GM12878 (cell line): Measurements from ENCODE around the gene WNT7A. TPM values are rescaled to one million over a fixed set of nuclear protein-coding genes. Genes with fewer than 3 reads are reported as not detected.
A peak's percentile ranks its signal among the peaks of the same experiment; 100 is the strongest.

Experiments
- ATAC-seq: fragments of 200-7000 bp; cut with Tn5 transposase; 3 replicates; pipeline ENCODE4 v1.9.1; 2020; ENCODE audit warnings: mild to moderate bottlenecking, moderate library complexity
- BruUV-seq: library from RNA; stranded (reverse); fragments of 400-500 nt; replicated peaks from 2 replicates; lab custom pipeline; 2021; lab: Mats Ljungman, UMichigan
- CTCF ChIA-PET: fragments of 300-600 bp; sonication (Branson Sonifier 250); formaldehyde crosslinking; extraction: SDS; loops from one replicate; lab custom pipeline; 2021; ENCODE audit warnings: inconsistent platforms; lab: Yijun Ruan, JAX
- POLR2A ChIA-PET: fragments of 350-600 bp; formaldehyde crosslinking; extraction: SDS; loops from one replicate; lab custom pipeline; 2021; ENCODE audit warnings: inconsistent platforms; lab: Charles Lee
- RAD21 ChIA-PET: fragments of 300-600 bp; sonication (Branson Sonifier 250); formaldehyde crosslinking; loops from one replicate; lab custom pipeline; 2023; ENCODE audit warnings: antibody characterized with exemption; ENCODE audit not compliant: unreplicated experiment; lab: Charles Lee
- SMC1A ChIA-PET: fragments of 300-600 bp; sonication (Branson Sonifier 250); formaldehyde crosslinking; loops from one replicate; lab custom pipeline; 2023; ENCODE audit not compliant: unreplicated experiment, uncharacterized antibody; lab: Charles Lee
- DNase-seq: peaks from one replicate; pipeline ENCODE4 v3.0.0-alpha.2; 2011; ENCODE audit warnings: low read depth, low spot score
- FAIRE-seq: peaks from 3 replicates; lab custom pipeline; 2011; peaks lifted over from hg19 to GRCh38; lab: Jason Lieb, UNC
- H2AFZ ChIP-seq: 2 replicates; pipeline ENCODE4 v1.6.0; 2011; ENCODE audit warnings: low read depth, low read length, control low read depth; ENCODE audit not compliant: control insufficient read depth
- H3K27ac ChIP-seq: 2 replicates; pipeline ENCODE4 v1.5.1; 2011; ENCODE audit warnings: control low read depth; ENCODE audit not compliant: control insufficient read depth, insufficient read depth
- H3K27me3 ChIP-seq, 2 experiments: replicated peaks in 1 of 2; 2 replicates each; pipeline versions ENCODE4 v1.6.0 to v1.6.1; 2011; ENCODE audit warnings: low read length in 1 of 2; ENCODE audit not compliant: control insufficient read depth in 2 of 2, insufficient read depth in 2 of 2
- H3K36me3 ChIP-seq, 2 experiments: 2 replicates each; pipeline ENCODE4 v1.5.1; 2011; ENCODE audit warnings: low read length in 1 of 2; ENCODE audit not compliant: control insufficient read depth in 2 of 2, insufficient read depth in 2 of 2
- H3K4me1 ChIP-seq: 2 replicates; pipeline ENCODE4 v1.6.1; 2011; ENCODE audit warnings: mild to moderate bottlenecking, low read length, moderate library complexity, mixed read lengths; ENCODE audit not compliant: control insufficient read depth, insufficient read depth
- H3K4me2 ChIP-seq: 2 replicates; pipeline ENCODE4 v1.6.0; 2011; ENCODE audit warnings: control low read depth; ENCODE audit not compliant: control insufficient read depth, insufficient read depth
- H3K4me3 ChIP-seq: fragments of 200-600 bp; sonication (generic); 2 replicates; pipeline ENCODE4 v1.5.1; 2016
- H3K79me2 ChIP-seq: 2 replicates; pipeline ENCODE4 v1.6.0; 2011; ENCODE audit warnings: low read length; ENCODE audit not compliant: control insufficient read depth, insufficient read depth
- H3K9ac ChIP-seq: 2 replicates; pipeline ENCODE4 v1.8.0; 2011; ENCODE audit warnings: low read length, control low read depth, mixed read lengths; ENCODE audit not compliant: control insufficient read depth, insufficient read depth
- H3K9me3 ChIP-seq: replicated peaks from 3 replicates; pipeline ENCODE4 v1.5.1; 2011; ENCODE audit warnings: mild to moderate bottlenecking, low read length; ENCODE audit not compliant: control insufficient read depth, insufficient read depth
- H4K20me1 ChIP-seq: 2 replicates; pipeline ENCODE4 v1.6.0; 2011; ENCODE audit not compliant: control insufficient read depth, insufficient read depth
- BRCA1 ChIP-seq: IDR thresholded peaks from 2 replicates; pipeline ENCODE4 v1.6.1; 2011; ENCODE audit warnings: low read depth, low read length, improper control_type of control experiment
- EZH2 ChIP-seq: IDR thresholded peaks from 2 replicates; pipeline ENCODE4 v1.6.1; 2012; ENCODE audit warnings: low read depth, mild to moderate bottlenecking, control low read depth, inconsistent platforms, low read length, borderline replicate concordance; ENCODE audit not compliant: control insufficient read depth
- IKZF1 ChIP-seq: fragments of 450-650 bp; conservative IDR thresholded peaks from 2 replicates; pipeline ENCODE4 v1.6.1; 2017; ENCODE audit warnings: antibody characterized with exemption, mild to moderate bottlenecking
- JUNB ChIP-seq: IDR thresholded peaks from 2 replicates; pipeline ENCODE4 v1.6.1; 2016; ENCODE audit warnings: antibody characterized with exemption, mild to moderate bottlenecking
- MEF2B ChIP-seq: fragments of 450-650 bp; IDR thresholded peaks from 2 replicates; pipeline ENCODE4 v1.6.1; 2018; ENCODE audit warnings: mild to moderate bottlenecking, moderate library complexity; ENCODE audit not compliant: partially characterized antibody, poor library complexity, severe bottlenecking
- PAX8 ChIP-seq: fragments of 450-650 bp; IDR thresholded peaks from 2 replicates; pipeline ENCODE4 v1.6.1; 2017; ENCODE audit warnings: mild to moderate bottlenecking, moderate library complexity
- RELB ChIP-seq: fragments of 450-650 bp; IDR thresholded peaks from 2 replicates; pipeline ENCODE4 v1.6.1; 2017; ENCODE audit warnings: low read depth, mild to moderate bottlenecking, moderate library complexity
- REST ChIP-seq: IDR thresholded peaks from 2 replicates; pipeline ENCODE4 v1.6.1; 2012; ENCODE audit warnings: mild to moderate bottlenecking, low read depth, low read length
- SUZ12 ChIP-seq: fragments of 200-600 bp; sonication (generic); IDR thresholded peaks from one replicate; pipeline ENCODE4 v1.6.1; 2018; ENCODE audit warnings: antibody characterized with exemption, mild to moderate bottlenecking; ENCODE audit not compliant: unreplicated experiment
- WGBS: methylation state at CpG from one replicate; pipeline ENCODE4 v1.1.6; 2016; ENCODE audit warnings: low lambda C conversion rate; ENCODE audit not compliant: insufficient replicate concordance, insufficient coverage; ENCODE audit errors: missing lambda C conversion rate; 5-methylcytosine and 5-hydroxymethylcytosine counted together
- in situ Hi-C: fragments of 300-500 bp; cut with MboI; formaldehyde crosslinking; loops from 9 replicates; pipeline ENCODE4 v1.14.3; 2018; ENCODE audit warnings: mixed read lengths
- intact Hi-C: fragments of 100-400 bp; cut with micrococcal nuclease; formaldehyde crosslinking; loops from one replicate; pipeline ENCODE4 v1.14.2; 2022; ENCODE audit not compliant: unreplicated experiment
- polyA plus RNA-seq, 11 experiments: library from polyadenylated mRNA; depleted of rRNA in 4 of 11; unstranded in 6 of 11; stranded (reverse) in 5 of 11; fragments of >200 nt; fragmentation: Nextera tagmentation in 4 of 11; fragmentation: Illumina TruSeq in 1 of 11; extraction: Ambion mirVana in 4 of 11; extraction: Trizol in 1 of 11; gene quantifications; 1 replicate in 1 of 11; 2 replicates in 10 of 11; pipeline versions ENCODE4 v1.2.1 to v1.2.3, GENCODE V29; 2011 to 2016; ENCODE audit warnings: inconsistent platforms in 2 of 11, missing spikeins in 2 of 11, low read depth in 1 of 11
- total RNA-seq, 4 experiments: library from RNA; depleted of rRNA in 3 of 4; stranded (reverse); fragments of >200 nt in 3 of 4; fragmentation: Illumina TruSeq in 1 of 4; extraction: Trizol in 1 of 4; gene quantifications; 2 replicates each; pipeline versions ENCODE4 v1.2.1 to v1.2.3, GENCODE V29; 2013 to 2021

WNT7A gene
- total and polyA plus RNA-seq, 10 of the 15 experiments (the other 5 are each of a cell fraction or from before 2014, with no cell fraction given) = 0.08 TPM; not detected in 9

GRCh38 chr3:13879102-13879945 lies 547 bp downstream of the WNT7A start:
- DNase-seq = no peak
- Histone ChIP-seq H3K9me3 (no peaks in the 10 kb centered on the region; the same call in 2 of the 3 replicates), H3K79me2 (no peaks in the 10 kb centered on the region), H3K4me2 (no peak overlapping the region), H3K4me3 (no peak overlapping the region), H4K20me1 (no peaks in the 10 kb centered on the region), H3K36me3 (no peaks in the 10 kb centered on the region), H3K4me1 (no peaks in the 10 kb centered on the region), H2AFZ (no peak overlapping the region), H3K9ac (no peak overlapping the region), H3K27me3 (peaks cover 1 to 11% of the 10 kb centered on the region in 2 experiments), H3K27ac (no peak overlapping the region)
- TF ChIP-seq SUZ12 = peak; percentile 42
- TF ChIP-seq MEF2B = no peak
- no peak for TF ChIP-seq BRCA1
- no peak for ATAC-seq
- intact Hi-C loops = no loop called here
- FAIRE-seq = no peak
- in situ Hi-C loops = no loop called here
- POLR2A ChIA-PET = no interaction called here
- BruUV-seq = no TSS peak
- RAD21 ChIA-PET = no interaction called here
- 16% methylated on average over 64 of the region's 64 CpGs for WGBS
- SMC1A ChIA-PET = no interaction called here
- CTCF ChIA-PET = no interaction called here

DNA sequence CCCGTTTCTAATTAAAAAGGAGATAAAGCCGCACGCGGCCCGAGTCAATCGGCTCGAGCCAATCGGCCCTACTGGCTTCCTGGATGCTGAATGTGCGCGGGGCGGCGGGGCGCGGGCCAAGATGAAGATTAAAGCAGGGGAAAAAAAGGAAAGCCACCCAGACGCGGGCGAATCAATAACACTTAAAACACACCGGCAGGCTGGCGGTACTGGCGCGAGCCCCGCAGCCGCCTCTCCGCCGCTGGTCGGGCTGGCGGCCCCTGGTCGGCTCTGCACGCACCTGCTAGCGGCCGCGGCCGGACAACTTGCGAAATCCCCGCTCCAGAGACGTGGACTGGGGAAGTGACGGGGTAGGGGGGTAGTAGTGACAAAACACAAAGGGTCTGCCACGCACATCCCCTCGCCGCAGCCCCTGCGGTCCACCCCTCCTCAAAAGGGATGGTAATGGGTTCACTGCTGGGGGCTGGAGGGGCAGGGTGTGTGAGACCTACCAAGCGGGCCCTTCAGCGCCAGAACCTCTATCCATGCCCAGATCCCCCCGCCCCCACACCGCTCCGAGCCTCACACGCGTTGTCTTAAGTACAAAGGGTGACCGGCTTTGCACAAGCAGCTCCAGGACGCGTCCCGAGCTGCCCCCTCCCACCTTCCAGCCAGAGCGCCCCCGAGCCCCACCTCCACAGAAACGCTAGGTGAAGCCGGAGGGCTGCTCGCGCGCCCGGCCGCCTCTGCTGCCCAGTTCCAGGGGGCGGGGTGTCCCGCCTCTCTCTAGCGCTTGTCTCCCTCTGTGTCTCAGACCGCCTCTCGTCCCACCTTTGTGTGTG lies 1.4 kb downstream of the WNT7A start:
- H3K4me1 ChIP-seq = no peaks in the 10 kb centered on the region
- no peak overlapping the region for H3K4me3 ChIP-seq
- H3K36me3 ChIP-seq = no peaks in the 10 kb centered on the region
- H3K27me3 ChIP-seq = peaks cover 1 to 11% of the 10 kb centered on the region in 2 experiments
- no peak overlapping the region for H3K4me2 ChIP-seq
- 16% methylated on average over 65 of the region's 66 CpGs for WGBS
- intact Hi-C loops (no loop called here), in situ Hi-C loops (no loop called here)
- no peaks in the 10 kb centered on the region for H3K79me2 ChIP-seq
- no peak overlapping the region for H2AFZ ChIP-seq
- H3K27ac ChIP-seq = no peak overlapping the region
- no peaks in the 10 kb centered on the region for H4K20me1 ChIP-seq
- ChIA-PET POLR2A (no interaction called here), SMC1A (no interaction called here), RAD21 (no interaction called here), CTCF (no interaction called here)
- no peak overlapping the region for H3K9ac ChIP-seq
- DNase-seq = no peak
- no peak for ATAC-seq
- H3K9me3 ChIP-seq = no peaks in the 10 kb centered on the region; the same call in 2 of the 3 replicates
- BruUV-seq = no TSS peak
- FAIRE-seq = no peak
- no peak for TF ChIP-seq REST
- TF ChIP-seq IKZF1 = no peak
- TF ChIP-seq EZH2 = 0 out of 2 replicates have a peak, but pooled peaks have one; percentile 25
- no peak for TF ChIP-seq JUNB
- TF ChIP-seq RELB = no peak
- TF ChIP-seq PAX8 = no peak
